ENCODE measurements around the gene ASB10. TPM values are rescaled to one million over a fixed set of nuclear protein-coding genes. Genes with fewer than 3 reads are reported as not detected.

Gene ASB10
- total RNA-seq, 3 donors from 2014 or later (not counting 1 experiment from before 2014, with no cell fraction given) = not detected

DNA sequence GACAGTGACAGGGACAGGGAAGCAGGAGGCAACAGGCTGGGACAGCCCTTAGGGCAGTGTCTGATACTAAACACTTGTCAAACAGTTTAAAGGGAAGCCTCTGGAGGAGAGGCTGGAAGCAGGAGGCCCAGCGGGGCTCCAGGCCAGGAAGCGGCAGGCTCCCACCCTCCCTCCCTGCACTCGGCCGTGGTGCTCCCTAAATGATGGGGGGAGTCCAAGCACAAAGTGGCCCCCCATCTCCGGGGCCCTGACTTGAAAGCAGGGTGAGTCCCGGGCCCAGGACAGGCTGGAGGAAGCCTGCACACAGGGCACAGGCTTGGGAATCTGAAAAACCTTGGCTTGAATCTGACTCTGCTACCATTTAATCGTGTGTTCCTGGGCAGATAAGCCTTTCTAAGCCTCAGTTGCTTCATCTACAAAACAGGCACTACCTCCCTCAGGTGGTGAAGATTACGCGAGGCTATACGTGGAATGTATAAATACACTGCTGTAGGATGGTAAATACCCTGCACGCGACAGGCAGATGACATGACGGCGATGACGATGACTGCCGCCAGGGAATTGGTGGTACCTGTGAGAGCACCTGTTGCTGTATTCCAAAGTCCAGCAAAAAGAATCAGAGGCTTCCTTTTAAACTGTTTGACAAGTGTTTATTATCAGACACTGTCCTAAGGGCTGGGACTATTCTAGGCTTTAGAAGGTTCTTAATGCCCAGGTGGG lies 53.6 kb downstream of the ASB10 start:
- no peak for ATAC-seq
- no peaks in the 10 kb centered on the region for H3K27me3 Mint-ChIP-seq (ENCODE audit: low read depth in 2 of 2)
- Histone ChIP-seq H3K27ac (ENCODE audit: low read length) (no peak overlapping the region), H3K27me3 (ENCODE audit: control insufficient read depth, insufficient read depth, low read length) (no peaks in the 10 kb centered on the region), H3K36me3 (ENCODE audit: control insufficient read depth, insufficient read depth, low read length) (peaks cover 9% of the 10 kb centered on the region), H3K4me3 (ENCODE audit: low read length) (no peak overlapping the region), H3K4me1 (ENCODE audit: control insufficient read depth, insufficient read depth, low read length) (no peaks in the 10 kb centered on the region), H3K9me3 (ENCODE audit: control insufficient read depth, insufficient read depth, low read length) (no peaks in the 10 kb centered on the region)
- no peaks in the 10 kb centered on the region for H3K9me3 Mint-ChIP-seq
- intact Hi-C loops (cut with micrococcal nuclease) = no loop called here
- 95% methylated on average over 14 of the region's 16 CpGs for WGBS (ENCODE audit: insufficient coverage)
- H3K4me3 Mint-ChIP-seq = no peak overlapping the region
- TF ChIP-seq CTCF (IDR thresholded peaks at IDR 0.05) = no peak
- H3K27ac Mint-ChIP-seq = no peak overlapping the region
- H3K36me3 Mint-ChIP-seq = no peaks in the 10 kb centered on the region
- no peaks in the 10 kb centered on the region for H3K4me1 Mint-ChIP-seq
- DNase-seq = no peak

- Mint-ChIP-seq H3K27me3 (ENCODE audit: low read depth in 2 of 2) (no peaks in the 10 kb centered on the region), H3K4me3 (no peak overlapping the region), H3K4me1 (no peaks in the 10 kb centered on the region), H3K27ac (no peak overlapping the region), H3K9me3 (no peaks in the 10 kb centered on the region), H3K36me3 (no peaks in the 10 kb centered on the region)
- TF ChIP-seq CTCF (IDR thresholded peaks at IDR 0.05) = no peak
- no peaks in the 10 kb centered on the region for H3K4me1 ChIP-seq (ENCODE audit: control insufficient read depth, insufficient read depth, low read length)
- peaks cover 9% of the 10 kb centered on the region for H3K36me3 ChIP-seq (ENCODE audit: control insufficient read depth, insufficient read depth, low read length)
- no peaks in the 10 kb centered on the region for H3K27me3 ChIP-seq (ENCODE audit: control insufficient read depth, insufficient read depth, low read length)
- ATAC-seq = no peak
- intact Hi-C loops (cut with micrococcal nuclease) = no loop called here
- WGBS (ENCODE audit: insufficient coverage) = 96% methylated on average over 21 of the region's 21 CpGs
- no peak overlapping the region for H3K27ac ChIP-seq (ENCODE audit: low read length)
- H3K9me3 ChIP-seq (ENCODE audit: control insufficient read depth, insufficient read depth, low read length) = no peaks in the 10 kb centered on the region
- no peak overlapping the region for H3K4me3 ChIP-seq (ENCODE audit: low read length)
- DNase-seq = no peak
These were observed 54.4 kb downstream of the ASB10 start for GRCh38 chr7:151132461-151133205.

DNA sequence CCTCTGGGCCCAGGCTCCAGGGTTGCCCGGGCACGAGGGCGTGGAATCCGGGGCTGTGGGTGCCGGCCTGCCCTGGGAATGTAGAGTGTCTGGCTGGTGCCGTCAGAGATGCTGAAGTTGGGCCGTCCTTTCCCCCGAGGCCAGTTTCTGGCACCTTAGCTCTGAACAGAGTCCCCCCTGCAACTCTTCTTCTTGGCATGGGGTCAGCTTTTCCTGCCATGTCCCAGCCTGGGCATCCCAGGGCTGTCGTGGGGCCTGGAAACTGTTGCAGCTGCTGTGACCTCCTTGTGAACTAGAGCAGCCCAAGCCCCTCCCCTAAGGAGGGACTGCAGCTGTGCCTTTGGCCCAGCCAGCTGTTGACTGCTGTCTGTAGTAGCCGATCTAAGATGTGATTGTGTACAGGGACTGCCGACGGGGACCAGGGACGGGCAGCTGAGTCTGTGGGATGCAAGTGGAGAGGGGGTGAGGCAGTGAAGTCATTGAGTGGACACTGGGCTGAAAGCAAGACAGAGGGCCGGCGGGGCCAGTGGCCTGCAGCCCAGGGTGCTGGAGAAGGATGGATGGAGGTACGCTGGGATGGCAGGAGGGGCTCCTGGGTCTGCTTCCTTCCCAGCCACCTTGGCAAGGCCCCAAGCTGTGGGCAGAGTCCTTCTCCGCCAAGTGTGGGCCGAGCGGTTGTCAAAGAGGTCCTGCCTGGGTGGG lies 55.3 kb downstream of the ASB10 start:
- H3K27me3 Mint-ChIP-seq (ENCODE audit: low read depth in 2 of 2) = no peaks in the 10 kb centered on the region
- Histone ChIP-seq H3K27me3 (ENCODE audit: control insufficient read depth, insufficient read depth, low read length) (no peaks in the 10 kb centered on the region), H3K27ac (ENCODE audit: low read length) (no peak overlapping the region), H3K36me3 (ENCODE audit: control insufficient read depth, insufficient read depth, low read length) (peaks cover 9% of the 10 kb centered on the region), H3K9me3 (ENCODE audit: control insufficient read depth, insufficient read depth, low read length) (no peaks in the 10 kb centered on the region), H3K4me1 (ENCODE audit: control insufficient read depth, insufficient read depth, low read length) (no peaks in the 10 kb centered on the region), H3K4me3 (ENCODE audit: low read length) (no peak overlapping the region)
- WGBS (ENCODE audit: insufficient coverage) = 94% methylated on average over 19 of the region's 19 CpGs
- H3K27ac Mint-ChIP-seq = no peak overlapping the region
- intact Hi-C loops (cut with micrococcal nuclease) = no loop called here
- DNase-seq (no peak), ATAC-seq (no peak)
- H3K36me3 Mint-ChIP-seq = no peaks in the 10 kb centered on the region
- no peak overlapping the region for H3K4me3 Mint-ChIP-seq
- no peaks in the 10 kb centered on the region for H3K9me3 Mint-ChIP-seq
- no peak for TF ChIP-seq CTCF (IDR thresholded peaks at IDR 0.05)
- no peaks in the 10 kb centered on the region for H3K4me1 Mint-ChIP-seq

All from natural killer cell (primary cell).